ENCODE measurements around the gene FOXK2. TPM values are rescaled to one million over a fixed set of nuclear protein-coding genes. Genes with fewer than 3 reads are reported as not detected.

FOXK2 gene
- total RNA-seq, 2 donors from 2014 or later, result 59.9 to 61.0 TPM

GRCh38 chr17:82489851-82490511 lies 29.6 kb upstream of the FOXK2 start:
- H3K27ac Mint-ChIP-seq, result no peak overlapping the region
- H3K9me3 Mint-ChIP-seq, result no peaks in the 10 kb centered on the region
- no peaks in the 10 kb centered on the region for H3K27me3 Mint-ChIP-seq (ENCODE audit: low read depth)
- H3K36me3 Mint-ChIP-seq (ENCODE audit: insufficient read depth in 2 of 2), result peaks cover 0 to 5% of the 10 kb centered on the region in 2 donors
- ATAC-seq (replicated peaks in 1 of 2) (no peak), DNase-seq (no peak)
- H3K4me1 Mint-ChIP-seq (ENCODE audit: low read depth), result peaks cover 10% of the 10 kb centered on the region
- H3K4me3 Mint-ChIP-seq, result no peak overlapping the region

- Mint-ChIP-seq H3K9me3 (no peaks in the 10 kb centered on the region), H3K36me3 (ENCODE audit: insufficient read depth in 2 of 2) (peaks cover 0 to 1% of the 10 kb centered on the region in 2 donors), H3K27me3 (ENCODE audit: low read depth) (no peaks in the 10 kb centered on the region), H3K27ac (no peak overlapping the region), H3K4me3 (no peak overlapping the region), H3K4me1 (ENCODE audit: low read depth) (peaks cover 11% of the 10 kb centered on the region)
- ATAC-seq (replicated peaks in 1 of 2) (no peak), DNase-seq (no peak)
Measured at GRCh38 chr17:82490512-82491195, 28.9 kb upstream of the FOXK2 start.

GRCh38 chr17:82491196-82491530 lies 28.4 kb upstream of the FOXK2 start:
- H3K27me3 Mint-ChIP-seq (ENCODE audit: low read depth), result no peaks in the 10 kb centered on the region
- peaks cover 0 to 1% of the 10 kb centered on the region in 2 donors for H3K36me3 Mint-ChIP-seq (ENCODE audit: insufficient read depth in 2 of 2)
- peaks cover 16% of the 10 kb centered on the region for H3K4me1 Mint-ChIP-seq (ENCODE audit: low read depth)
- ATAC-seq (replicated peaks in 1 of 2) (no peak), DNase-seq (no peak)
- no peak overlapping the region for H3K4me3 Mint-ChIP-seq
- H3K27ac Mint-ChIP-seq, result no peak overlapping the region
- no peaks in the 10 kb centered on the region for H3K9me3 Mint-ChIP-seq

GRCh38 chr17:82491533-82491932 lies 28.0 kb upstream of the FOXK2 start:
- H3K4me3 Mint-ChIP-seq, result no peak overlapping the region

GRCh38 chr17:82492643-82493225 lies 26.8 kb upstream of the FOXK2 start:
- H3K9me3 Mint-ChIP-seq, result no peaks in the 10 kb centered on the region

More at GRCh38 chr17:82491533-82491932, 28.0 kb upstream of the FOXK2 start:
- Mint-ChIP-seq H3K27ac (no peak overlapping the region), H3K4me1 (ENCODE audit: low read depth) (peaks cover 20% of the 10 kb centered on the region), H3K36me3 (ENCODE audit: insufficient read depth in 2 of 2) (peaks cover 0 to 1% of the 10 kb centered on the region in 2 donors), H3K9me3 (no peaks in the 10 kb centered on the region), H3K27me3 (ENCODE audit: low read depth) (no peaks in the 10 kb centered on the region)
- DNase-seq, result no peak
- ATAC-seq (replicated peaks in 1 of 2), result no peak

GRCh38 chr17:82493226-82493781 lies 26.2 kb upstream of the FOXK2 start:
- Mint-ChIP-seq H3K4me1 (ENCODE audit: low read depth) (peaks cover 30% of the 10 kb centered on the region), H3K36me3 (ENCODE audit: insufficient read depth in 2 of 2) (no peaks in the 10 kb centered on the region), H3K9me3 (no peaks in the 10 kb centered on the region), H3K27ac (peak overlapping the region; percentile 98), H3K27me3 (ENCODE audit: low read depth) (no peaks in the 10 kb centered on the region), H3K4me3 (no peak overlapping the region)
- DNase-seq (no peak), ATAC-seq (replicated peaks in 1 of 2) (no peak)

More at GRCh38 chr17:82492643-82493225, 26.8 kb upstream of the FOXK2 start:
- Mint-ChIP-seq H3K36me3 (ENCODE audit: insufficient read depth in 2 of 2) (no peaks in the 10 kb centered on the region), H3K27ac (no peak overlapping the region), H3K27me3 (ENCODE audit: low read depth) (no peaks in the 10 kb centered on the region), H3K4me3 (no peak overlapping the region), H3K4me1 (ENCODE audit: low read depth) (peaks cover 25% of the 10 kb centered on the region)
- DNase-seq (no peak), ATAC-seq (replicated peaks in 1 of 2) (no peak)

GRCh38 chr17:82494236-82495055 lies 25.1 kb upstream of the FOXK2 start:
- peak; percentile 92 for DNase-seq
- Mint-ChIP-seq H3K27me3 (ENCODE audit: low read depth) (no peaks in the 10 kb centered on the region), H3K4me3 (peak overlapping the region; percentile 52 to 80), H3K27ac (peak overlapping the region; percentile 98), H3K9me3 (no peaks in the 10 kb centered on the region), H3K36me3 (ENCODE audit: insufficient read depth in 2 of 2) (no peaks in the 10 kb centered on the region), H3K4me1 (ENCODE audit: low read depth) (peaks cover 37% of the 10 kb centered on the region)
- peak; percentile 79 to 82 for ATAC-seq (replicated peaks in 1 of 2)

- H3K4me1 Mint-ChIP-seq (ENCODE audit: low read depth), result peaks cover 37% of the 10 kb centered on the region
- peak overlapping the region; percentile 75 to 87 for H3K4me3 Mint-ChIP-seq
- no peaks in the 10 kb centered on the region for H3K9me3 Mint-ChIP-seq
Measured at GRCh38 chr17:82495844-82496528, 23.5 kb upstream of the FOXK2 start.

GRCh38 chr17:82496529-82497434 lies 22.8 kb upstream of the FOXK2 start:
- Mint-ChIP-seq H3K9me3 (no peaks in the 10 kb centered on the region), H3K36me3 (ENCODE audit: insufficient read depth in 2 of 2) (no peaks in the 10 kb centered on the region), H3K4me1 (ENCODE audit: low read depth) (peaks cover 37% of the 10 kb centered on the region), H3K27me3 (ENCODE audit: low read depth) (no peaks in the 10 kb centered on the region), H3K4me3 (peak overlapping the region; percentile 75 to 87), H3K27ac (no peak overlapping the region)
- ATAC-seq (replicated peaks in 1 of 2), result peak; percentile 67 to 72
- peak; percentile 94 to 96 for DNase-seq

More at GRCh38 chr17:82495844-82496528, 23.5 kb upstream of the FOXK2 start:
- H3K36me3 Mint-ChIP-seq (ENCODE audit: insufficient read depth in 2 of 2), result no peaks in the 10 kb centered on the region
- H3K27me3 Mint-ChIP-seq (ENCODE audit: low read depth), result no peaks in the 10 kb centered on the region
- no peak overlapping the region for H3K27ac Mint-ChIP-seq
- DNase-seq (no peak), ATAC-seq (replicated peaks in 1 of 2) (no peak)

GRCh38 chr17:82497483-82498405 lies 21.8 kb upstream of the FOXK2 start:
- no peaks in the 10 kb centered on the region for H3K9me3 Mint-ChIP-seq
- H3K27ac Mint-ChIP-seq, result peak overlapping the region; percentile 73
- peak; percentile 53 for DNase-seq

GRCh38 chr17:82502207-82502606 lies 17.3 kb upstream of the FOXK2 start:
- H3K9me3 Mint-ChIP-seq, result no peaks in the 10 kb centered on the region
- no peak overlapping the region for H3K4me3 Mint-ChIP-seq
- ATAC-seq (replicated peaks in 1 of 2), result no peak
- H3K4me1 Mint-ChIP-seq (ENCODE audit: low read depth), result peaks cover 20% of the 10 kb centered on the region
- DNase-seq, result no peak
- no peak overlapping the region for H3K27ac Mint-ChIP-seq
- no peaks in the 10 kb centered on the region for H3K27me3 Mint-ChIP-seq (ENCODE audit: low read depth)
- H3K36me3 Mint-ChIP-seq (ENCODE audit: insufficient read depth in 2 of 2), result no peaks in the 10 kb centered on the region

More at GRCh38 chr17:82497483-82498405, 21.8 kb upstream of the FOXK2 start:
- H3K4me1 Mint-ChIP-seq (ENCODE audit: low read depth), result peaks cover 37% of the 10 kb centered on the region
- H3K4me3 Mint-ChIP-seq, result peak overlapping the region; percentile 87 to 89
- H3K36me3 Mint-ChIP-seq (ENCODE audit: insufficient read depth in 2 of 2), result no peaks in the 10 kb centered on the region
- H3K27me3 Mint-ChIP-seq (ENCODE audit: low read depth), result no peaks in the 10 kb centered on the region
- ATAC-seq (replicated peaks in 1 of 2), result peak; percentile 27 to 30
